Posterior vena cava (tissue), 2 donors: ENCODE data around the gene MCF2. TPM values are rescaled to one million over a fixed set of nuclear protein-coding genes. Genes with fewer than 3 reads are reported as not detected.
"Not testable (repeated sequence)": the region's sequence is repeated elsewhere in the genome, so short reads cannot be mapped to it uniquely, and the experiment has no call there.

Experiments
- DNase-seq: peaks from one replicate; pipeline ENCODE4 v3.0.0-alpha.2; 2020; ENCODE audit warnings: low spot score
- intact Hi-C, 2 donors: fragments of 100-400 bp; cut with DNase I; formaldehyde crosslinking; loops; one replicate each; pipeline versions ENCODE4 v1.14.1 to v1.14.2; 2022 to 2023
- long read RNA-seq, 2 donors: library from polyadenylated mRNA; unstranded; transcript quantifications; one replicate each; pipeline ENCODE4 v2.0.0, GENCODE V29; 2020 to 2021
- total RNA-seq, 2 donors: library from RNA; stranded (reverse); fragmentation: NEBNext Ultra II Directional; extraction: Animal tissue kit (Norgen Biotek cat#: 25700); gene quantifications; one replicate each; pipeline ENCODE4 v1.2.1, GENCODE V29; 2021
- donor health status: DM: yes; HTN: yes; CAD: no.
- donor health status: DM: yes; HTN: yes; CAD: no.

Gene MCF2, protein sequence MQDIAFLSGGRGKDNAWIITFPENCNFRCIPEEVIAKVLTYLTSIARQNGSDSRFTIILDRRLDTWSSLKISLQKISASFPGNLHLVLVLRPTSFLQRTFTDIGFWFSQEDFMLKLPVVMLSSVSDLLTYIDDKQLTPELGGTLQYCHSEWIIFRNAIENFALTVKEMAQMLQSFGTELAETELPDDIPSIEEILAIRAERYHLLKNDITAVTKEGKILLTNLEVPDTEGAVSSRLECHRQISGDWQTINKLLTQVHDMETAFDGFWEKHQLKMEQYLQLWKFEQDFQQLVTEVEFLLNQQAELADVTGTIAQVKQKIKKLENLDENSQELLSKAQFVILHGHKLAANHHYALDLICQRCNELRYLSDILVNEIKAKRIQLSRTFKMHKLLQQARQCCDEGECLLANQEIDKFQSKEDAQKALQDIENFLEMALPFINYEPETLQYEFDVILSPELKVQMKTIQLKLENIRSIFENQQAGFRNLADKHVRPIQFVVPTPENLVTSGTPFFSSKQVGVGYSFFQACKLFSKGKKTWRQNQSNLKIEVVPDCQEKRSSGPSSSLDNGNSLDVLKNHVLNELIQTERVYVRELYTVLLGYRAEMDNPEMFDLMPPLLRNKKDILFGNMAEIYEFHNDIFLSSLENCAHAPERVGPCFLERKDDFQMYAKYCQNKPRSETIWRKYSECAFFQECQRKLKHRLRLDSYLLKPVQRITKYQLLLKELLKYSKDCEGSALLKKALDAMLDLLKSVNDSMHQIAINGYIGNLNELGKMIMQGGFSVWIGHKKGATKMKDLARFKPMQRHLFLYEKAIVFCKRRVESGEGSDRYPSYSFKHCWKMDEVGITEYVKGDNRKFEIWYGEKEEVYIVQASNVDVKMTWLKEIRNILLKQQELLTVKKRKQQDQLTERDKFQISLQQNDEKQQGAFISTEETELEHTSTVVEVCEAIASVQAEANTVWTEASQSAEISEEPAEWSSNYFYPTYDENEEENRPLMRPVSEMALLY
- under 1 TPM; 0.33 to 0.37 TPM for total RNA-seq
- long read RNA-seq, donor 1, partial matches to known transcripts: 0 of 1 reads
- long read RNA-seq, donor 1, other reads (novel, unspliced or antisense): 1 of 1 reads
- long read RNA-seq, donor 2, partial matches to known transcripts: 1 of 2 reads
- long read RNA-seq, donor 2, other reads (novel, unspliced or antisense): 1 of 2 reads

- DNase-seq: no peak
- intact Hi-C loops: no loop called here
These were observed at the start of gene MCF2 for GRCh38 chrX:139708067-139708466. Gene MCF2, minus strand, starts transcription at chrX:139708167. Its CDS starts 56,423 bp downstream, at chrX:139651744.

- DNase-seq: no peak
- intact Hi-C loops: no loop called here
These were observed 43.1 kb upstream of the MCF2 start for GRCh38 chrX:139751053-139751452.

- DNase-seq: no peak
- intact Hi-C loops: no loop called here
These were observed 42.4 kb upstream of the MCF2 start for GRCh38 chrX:139750390-139750789.

DNA sequence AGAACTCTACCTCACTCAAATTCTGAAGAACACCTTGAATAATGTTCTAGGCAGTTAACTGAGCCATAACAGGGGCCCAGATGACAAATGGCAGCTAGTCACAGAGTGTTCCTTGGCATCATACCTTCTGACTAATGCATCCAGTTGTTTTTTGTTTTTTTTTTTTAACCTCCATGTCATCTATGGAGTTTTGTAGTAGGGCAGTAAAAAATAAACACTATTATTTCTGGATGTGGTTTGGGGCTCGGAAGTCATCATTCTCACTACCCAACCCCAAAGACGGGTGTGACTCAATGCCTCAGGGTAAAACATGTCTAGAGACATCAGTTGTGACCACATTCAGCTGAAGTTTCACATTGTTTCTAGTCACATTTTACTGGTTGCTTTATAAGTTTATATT lies 31.2 kb upstream of the MCF2 start:
- intact Hi-C loops: no loop called here

DNA sequence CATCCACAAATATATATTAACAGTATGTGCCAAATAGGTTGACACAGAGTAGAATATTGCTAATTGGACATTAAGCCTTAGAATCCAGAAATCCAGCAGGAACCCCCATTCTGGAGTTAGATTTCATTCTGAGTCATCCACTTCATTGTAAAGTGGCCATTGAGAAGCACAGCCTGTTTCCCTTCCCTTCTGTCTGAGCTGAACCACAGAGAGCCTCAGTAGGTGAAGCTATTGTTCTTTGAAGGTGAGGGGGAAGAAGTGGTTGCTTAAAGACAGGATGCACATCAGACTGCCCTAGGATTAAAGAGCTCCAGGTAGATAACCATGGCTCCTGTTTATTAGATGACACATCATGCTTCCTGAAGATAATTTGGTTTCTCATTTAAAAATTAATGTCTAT lies 30.6 kb upstream of the MCF2 start:
- DNase-seq: no peak
- intact Hi-C loops: no loop called here

More for the DNA sequence above, 31.2 kb upstream of the MCF2 start:
- DNase-seq: no peak

GRCh38 chrX:139736151-139736550 lies 28.2 kb upstream of the MCF2 start:
- intact Hi-C loops: no loop called here
- no peak for DNase-seq

DNA sequence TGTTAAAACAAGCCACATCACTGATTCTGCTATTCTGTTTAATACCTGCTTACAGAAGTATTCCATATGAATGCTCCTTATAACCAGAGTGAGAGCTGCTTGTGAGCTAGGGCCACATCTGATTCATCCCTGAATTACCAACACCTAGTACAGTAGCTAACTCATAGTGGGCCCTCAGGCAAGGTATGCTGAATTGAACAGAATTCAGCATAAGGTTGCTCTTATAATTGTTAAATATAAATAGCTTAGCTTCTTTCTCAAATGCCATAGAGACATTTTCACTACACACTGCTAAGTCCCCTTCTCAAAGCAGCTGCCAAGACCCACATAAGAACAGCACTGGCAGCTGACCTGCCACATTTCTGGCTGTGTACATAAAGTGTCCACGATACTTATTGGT lies 27.0 kb upstream of the MCF2 start:
- DNase-seq: no peak
- intact Hi-C loops: no loop called here

- no peak for DNase-seq
- intact Hi-C loops: no loop called here
These were observed 17.8 kb upstream of the MCF2 start for GRCh38 chrX:139725720-139726119.

GRCh38 chrX:139724626-139725025 lies 16.7 kb upstream of the MCF2 start:
- intact Hi-C loops: no loop called here
- no peak for DNase-seq

- intact Hi-C loops: no loop called here
- DNase-seq: no peak
These were observed 13.0 kb upstream of the MCF2 start for GRCh38 chrX:139720979-139721378.

DNA sequence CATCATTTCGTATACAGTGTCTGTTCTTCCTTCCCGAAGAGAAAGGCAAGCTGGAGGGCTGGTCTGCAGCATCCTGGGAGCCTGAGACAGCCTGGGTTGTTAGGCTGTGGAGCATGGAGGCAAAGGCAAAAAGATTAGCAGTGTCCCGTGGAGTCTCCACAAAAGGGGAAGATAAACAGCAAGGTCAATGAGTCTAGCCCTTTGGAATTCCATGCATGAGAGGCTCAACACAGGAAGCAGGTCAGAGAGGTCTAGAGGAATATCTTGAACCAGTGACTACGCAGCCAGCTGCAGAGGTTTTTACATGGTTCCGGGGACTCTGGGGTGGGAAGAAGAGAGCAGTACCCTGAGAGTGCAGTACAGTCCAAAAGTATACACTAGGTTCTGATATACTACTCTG lies 12.2 kb upstream of the MCF2 start:
- no peak for DNase-seq
- intact Hi-C loops: no loop called here

GRCh38 chrX:139702658-139703057 lies 5.3 kb downstream of the MCF2 start:
- DNase-seq: no peak
- intact Hi-C loops: no loop called here

DNA sequence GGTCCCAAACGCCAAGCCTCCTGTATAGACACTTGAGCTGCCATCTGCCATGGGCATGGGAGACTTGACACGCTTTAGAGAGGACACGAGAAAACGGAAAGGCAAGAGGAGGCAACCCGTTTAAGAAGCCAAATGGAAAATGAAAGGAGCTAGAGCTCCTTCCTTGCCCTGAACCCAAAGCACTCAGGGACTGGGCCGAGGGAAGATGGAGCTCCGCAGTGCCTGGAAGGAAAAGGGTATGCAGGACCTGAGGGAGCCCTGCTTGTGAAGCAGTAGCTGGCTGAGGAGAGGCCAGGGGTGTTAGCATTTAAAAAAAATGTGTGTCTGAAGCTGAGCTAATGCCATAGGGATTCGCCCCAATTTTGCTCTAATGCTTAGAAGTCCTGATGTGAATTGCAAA lies 15.1 kb downstream of the MCF2 start:
- intact Hi-C loops: no loop called here
- DNase-seq: no peak

DNA sequence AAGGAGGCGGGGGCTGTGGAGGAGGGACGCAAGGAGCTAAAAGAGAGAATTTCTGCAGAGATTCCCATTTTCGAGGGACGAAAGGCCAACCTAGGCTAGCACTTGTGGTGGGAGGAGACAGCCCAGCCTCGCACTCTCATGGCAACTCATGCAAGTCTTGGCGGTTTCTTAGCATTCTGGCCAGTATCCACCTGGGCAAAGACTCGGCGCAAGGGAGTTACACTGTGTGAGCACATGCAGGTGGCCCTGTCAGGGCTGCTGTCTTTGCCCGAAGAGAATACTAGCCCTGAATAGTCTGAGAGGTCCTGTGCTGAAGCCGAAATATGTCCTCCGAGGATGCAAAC lies 15.5 kb downstream of the MCF2 start:
- intact Hi-C loops: no loop called here
- DNase-seq: no peak

GRCh38 chrX:139691843-139692505 lies 16.0 kb downstream of the MCF2 start:
- intact Hi-C loops: no loop called here
- DNase-seq: no peak

GRCh38 chrX:139691493-139691842 lies 16.5 kb downstream of the MCF2 start:
- intact Hi-C loops: no loop called here
- no peak for DNase-seq

- intact Hi-C loops, DNase-seq: not testable (repeated sequence)
These were observed 22.8 kb downstream of the MCF2 start for GRCh38 chrX:139685175-139685574.

DNA sequence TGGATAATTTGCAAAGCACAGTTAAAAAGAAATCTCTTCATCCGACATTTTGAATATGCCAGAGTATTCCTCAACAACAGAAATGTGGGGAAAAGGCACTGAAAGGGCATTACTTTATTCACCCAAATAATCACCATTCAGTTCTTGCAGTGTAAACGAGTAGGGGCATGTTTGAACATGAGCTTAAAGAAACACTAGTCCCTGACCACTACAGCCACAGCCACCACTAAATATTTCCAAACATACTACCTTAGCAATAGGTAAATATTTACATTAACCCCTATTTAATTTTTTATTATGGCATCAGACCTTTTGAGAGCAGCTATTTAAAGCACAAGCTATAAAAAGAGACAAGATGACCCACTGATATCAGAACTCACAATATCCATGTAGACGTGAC lies 27.6 kb downstream of the MCF2 start:
- DNase-seq: no peak
- intact Hi-C loops: no loop called here

DNA sequence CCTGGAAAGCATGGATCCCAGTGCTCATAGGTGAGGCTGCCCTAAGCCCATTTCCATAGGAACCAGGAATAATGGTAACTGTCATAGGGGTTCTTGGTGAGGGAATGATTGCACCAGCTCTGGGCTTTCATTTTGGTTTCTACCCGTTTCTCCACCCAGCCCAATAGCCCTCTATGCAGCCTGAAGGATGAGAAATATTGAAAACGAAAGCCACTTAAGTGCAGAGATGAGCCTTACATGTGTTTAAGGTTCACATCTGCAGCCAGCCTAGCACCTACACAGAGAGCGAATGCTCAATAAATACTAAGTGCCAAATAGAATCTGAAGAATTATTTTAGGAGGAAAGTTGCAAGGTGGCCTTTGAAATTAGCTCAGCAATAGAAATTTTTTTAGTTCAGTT lies 60.4 kb downstream of the MCF2 start:
- intact Hi-C loops: no loop called here
- DNase-seq: no peak
